ENCODE measurements around the gene SF3B1. TPM values are rescaled to one million over a fixed set of nuclear protein-coding genes. Genes with fewer than 3 reads are reported as not detected.
"Not testable (repeated sequence)": the region's sequence is repeated elsewhere in the genome, so short reads cannot be mapped to it uniquely, and the experiment has no call there.

SF3B1 gene
- total RNA-seq, 1 donor from 2014 or later = 253 TPM

DNA sequence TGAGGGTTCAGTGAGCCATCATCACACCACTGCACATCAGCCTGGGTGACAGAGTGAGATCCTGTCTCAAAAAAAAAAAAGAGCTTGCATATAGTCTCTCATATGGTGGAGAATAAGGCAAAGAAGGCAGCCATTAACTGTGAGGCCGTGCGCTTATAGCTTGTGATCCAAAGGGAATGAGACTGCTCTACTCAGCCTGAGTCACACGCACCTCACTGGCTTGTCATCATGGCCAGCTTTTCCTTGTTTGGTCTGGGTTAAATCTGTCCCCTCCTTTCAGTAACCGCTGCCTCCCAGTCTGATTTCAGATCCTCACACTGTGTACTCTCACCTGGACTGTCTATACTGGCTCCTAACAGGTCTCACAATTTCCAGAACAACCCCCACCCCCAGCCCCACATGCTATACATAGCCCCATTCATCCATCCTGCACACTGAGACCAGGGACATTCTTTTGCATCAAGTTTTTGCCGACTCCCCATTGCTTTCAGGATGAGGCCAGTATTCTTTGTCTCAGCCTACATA is 88.9 kb downstream of the SF3B1 start:
- Histone ChIP-seq H3K27ac (ENCODE audit: low read depth, low read length) (no peak overlapping the region), H3K4me1 (ENCODE audit: insufficient read depth, low read length) (no peaks in the 10 kb centered on the region), H3K9ac (ENCODE audit: low read length) (no peak overlapping the region), H3K27me3 (ENCODE audit: insufficient read depth, low read length) (no peaks in the 10 kb centered on the region), H4K20me1 (ENCODE audit: insufficient read depth, low read length) (no peaks in the 10 kb centered on the region), H3K79me2 (ENCODE audit: insufficient read depth, low read length) (no peaks in the 10 kb centered on the region), H3K36me3 (ENCODE audit: insufficient read depth, low read length) (no peaks in the 10 kb centered on the region), H3K4me3 (ENCODE audit: insufficient read depth, low read depth, low read length) (no peak overlapping the region), H3K9me3 (ENCODE audit: insufficient read depth, low read depth, low read length) (no peaks in the 10 kb centered on the region), H3K4me2 (ENCODE audit: low read length) (no peak overlapping the region), H2AFZ (ENCODE audit: low read depth, low read length) (peak overlapping the region; percentile 5)
- H3K27ac Mint-ChIP-seq (ENCODE audit: unreplicated experiment) = no peak overlapping the region
- no peak overlapping the region for H3K4me3 Mint-ChIP-seq (ENCODE audit: unreplicated experiment)
- no peaks in the 10 kb centered on the region for H3K9me3 Mint-ChIP-seq (ENCODE audit: unreplicated experiment)
- peaks cover 3% of the 10 kb centered on the region for H3K4me1 Mint-ChIP-seq (ENCODE audit: low read depth, unreplicated experiment)
- no peak for FAIRE-seq
- DNase-seq (ENCODE audit: low read depth) = no peak
- no peak for TF ChIP-seq EZH2 (IDR thresholded peaks at IDR 0.05; ENCODE audit: insufficient read depth, low read length)
- TF ChIP-seq, protein P1, sequence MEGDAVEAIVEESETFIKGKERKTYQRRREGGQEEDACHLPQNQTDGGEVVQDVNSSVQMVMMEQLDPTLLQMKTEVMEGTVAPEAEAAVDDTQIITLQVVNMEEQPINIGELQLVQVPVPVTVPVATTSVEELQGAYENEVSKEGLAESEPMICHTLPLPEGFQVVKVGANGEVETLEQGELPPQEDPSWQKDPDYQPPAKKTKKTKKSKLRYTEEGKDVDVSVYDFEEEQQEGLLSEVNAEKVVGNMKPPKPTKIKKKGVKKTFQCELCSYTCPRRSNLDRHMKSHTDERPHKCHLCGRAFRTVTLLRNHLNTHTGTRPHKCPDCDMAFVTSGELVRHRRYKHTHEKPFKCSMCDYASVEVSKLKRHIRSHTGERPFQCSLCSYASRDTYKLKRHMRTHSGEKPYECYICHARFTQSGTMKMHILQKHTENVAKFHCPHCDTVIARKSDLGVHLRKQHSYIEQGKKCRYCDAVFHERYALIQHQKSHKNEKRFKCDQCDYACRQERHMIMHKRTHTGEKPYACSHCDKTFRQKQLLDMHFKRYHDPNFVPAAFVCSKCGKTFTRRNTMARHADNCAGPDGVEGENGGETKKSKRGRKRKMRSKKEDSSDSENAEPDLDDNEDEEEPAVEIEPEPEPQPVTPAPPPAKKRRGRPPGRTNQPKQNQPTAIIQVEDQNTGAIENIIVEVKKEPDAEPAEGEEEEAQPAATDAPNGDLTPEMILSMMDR (IDR thresholded peaks at IDR 0.05; ENCODE audit: insufficient read depth, low read depth, low read length) = no peak
- no peaks in the 10 kb centered on the region for H3K36me3 Mint-ChIP-seq (ENCODE audit: low read depth, unreplicated experiment)
- H3K27me3 Mint-ChIP-seq (ENCODE audit: low read depth, unreplicated experiment) = no peaks in the 10 kb centered on the region

DNA sequence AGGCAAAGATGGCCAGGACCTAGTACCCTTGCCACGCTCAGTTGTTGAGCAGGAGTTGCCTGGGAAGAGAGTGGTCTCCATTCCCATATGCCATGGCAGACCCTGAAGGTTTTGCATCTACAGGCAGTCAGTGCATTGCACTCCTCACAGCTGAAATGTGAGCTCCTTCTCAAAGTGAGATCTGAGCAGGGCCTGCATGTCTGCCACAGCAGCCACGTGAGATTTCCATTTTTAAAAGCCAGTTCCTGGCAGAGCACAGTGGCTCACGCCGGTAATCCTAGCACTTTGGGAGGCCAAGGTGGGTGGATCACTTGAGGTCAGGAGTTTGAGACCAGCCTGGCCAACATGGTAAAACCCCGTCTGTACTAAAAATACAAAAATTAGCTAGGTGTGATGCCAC is 90.9 kb downstream of the SF3B1 start:
- not testable (repeated sequence) for H3K79me2 ChIP-seq (ENCODE audit: insufficient read depth, low read length); H2AFZ ChIP-seq (ENCODE audit: low read depth, low read length); H3K36me3 Mint-ChIP-seq (ENCODE audit: low read depth, unreplicated experiment); H3K4me1 ChIP-seq (ENCODE audit: insufficient read depth, low read length); H3K4me1 Mint-ChIP-seq (ENCODE audit: low read depth, unreplicated experiment); H3K9ac ChIP-seq (ENCODE audit: low read length); H3K27ac Mint-ChIP-seq (ENCODE audit: unreplicated experiment); H4K20me1 ChIP-seq (ENCODE audit: insufficient read depth, low read length); H3K4me3 ChIP-seq (ENCODE audit: insufficient read depth, low read depth, low read length); H3K9me3 Mint-ChIP-seq (ENCODE audit: unreplicated experiment); H3K27me3 ChIP-seq (ENCODE audit: insufficient read depth, low read length); H3K9me3 ChIP-seq (ENCODE audit: insufficient read depth, low read depth, low read length); H3K27me3 Mint-ChIP-seq (ENCODE audit: low read depth, unreplicated experiment); H3K36me3 ChIP-seq (ENCODE audit: insufficient read depth, low read length); H3K27ac ChIP-seq (ENCODE audit: low read depth, low read length); H3K4me3 Mint-ChIP-seq (ENCODE audit: unreplicated experiment); H3K4me2 ChIP-seq (ENCODE audit: low read length); FAIRE-seq; DNase-seq (ENCODE audit: low read depth)

DNA sequence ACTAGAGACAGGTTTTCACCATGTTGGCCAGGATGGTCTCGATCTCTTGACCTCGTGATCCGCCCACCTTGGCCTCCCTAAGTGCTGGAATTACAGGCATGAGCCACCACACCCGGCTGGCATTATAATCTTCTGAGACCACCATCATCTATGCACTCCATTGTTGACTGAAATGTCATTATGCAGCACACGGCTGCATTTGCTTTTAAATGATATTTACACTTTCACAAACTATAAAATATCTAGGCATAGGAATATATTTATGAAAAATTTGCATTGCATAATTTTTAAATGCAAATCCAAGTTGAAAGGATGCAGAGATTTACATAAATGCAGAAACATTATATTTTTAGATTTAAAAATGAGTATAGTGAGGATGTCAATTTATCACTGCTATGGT is 94.2 kb downstream of the SF3B1 start:
- Histone ChIP-seq H3K4me2 (ENCODE audit: low read length) (no peak overlapping the region), H2AFZ (ENCODE audit: low read depth, low read length) (no peak overlapping the region), H3K36me3 (ENCODE audit: insufficient read depth, low read length) (no peaks in the 10 kb centered on the region), H4K20me1 (ENCODE audit: insufficient read depth, low read length) (no peaks in the 10 kb centered on the region), H3K79me2 (ENCODE audit: insufficient read depth, low read length) (no peaks in the 10 kb centered on the region), H3K4me3 (ENCODE audit: insufficient read depth, low read depth, low read length) (no peak overlapping the region), H3K9me3 (ENCODE audit: insufficient read depth, low read depth, low read length) (no peaks in the 10 kb centered on the region), H3K4me1 (ENCODE audit: insufficient read depth, low read length) (no peaks in the 10 kb centered on the region), H3K27me3 (ENCODE audit: insufficient read depth, low read length) (no peaks in the 10 kb centered on the region), H3K9ac (ENCODE audit: low read length) (no peak overlapping the region), H3K27ac (ENCODE audit: low read depth, low read length) (no peak overlapping the region)
- Mint-ChIP-seq H3K9me3 (ENCODE audit: unreplicated experiment) (no peaks in the 10 kb centered on the region), H3K27me3 (ENCODE audit: low read depth, unreplicated experiment) (no peaks in the 10 kb centered on the region), H3K27ac (ENCODE audit: unreplicated experiment) (no peak overlapping the region), H3K4me1 (ENCODE audit: low read depth, unreplicated experiment) (no peaks in the 10 kb centered on the region), H3K4me3 (ENCODE audit: unreplicated experiment) (no peak overlapping the region), H3K36me3 (ENCODE audit: low read depth, unreplicated experiment) (peaks cover 2% of the 10 kb centered on the region)
- FAIRE-seq = no peak
- DNase-seq (ENCODE audit: low read depth) = no peak
- TF ChIP-seq, protein P1 (IDR thresholded peaks at IDR 0.05; ENCODE audit: insufficient read depth, low read depth, low read length) = no peak
- no peak for TF ChIP-seq EZH2 (IDR thresholded peaks at IDR 0.05; ENCODE audit: insufficient read depth, low read length)

Other genes starting within 250 kb of the SF3B1 start
- 7.2 and 7.8 TPM in 2 replicates for gene ANKRD44, start 124.2 kb downstream of the SF3B1 start, total RNA-seq
- 46.0 and 48.3 TPM in 2 replicates for gene COQ10B, start 18.5 kb upstream of the SF3B1 start, total RNA-seq
- gene HSPD1, start 64.8 kb upstream of the SF3B1 start, total RNA-seq = 292 and 329 TPM in 2 replicates
- 114 and 139 TPM in 2 replicates for gene HSPE1, start 65.4 kb upstream of the SF3B1 start, total RNA-seq
- 30.4 and 31.0 TPM in 2 replicates for gene MOB4, start 81.0 kb upstream of the SF3B1 start, total RNA-seq
- gene RFTN2, start 240.6 kb upstream of the SF3B1 start, total RNA-seq = 7.1 and 8.1 TPM in 2 replicates

Data from astrocyte (in vitro differentiated cells and primary cell).